Vagina (tissue), 2 donors: ENCODE data around the gene ZSCAN18. TPM values are rescaled to one million over a fixed set of nuclear protein-coding genes. Genes with fewer than 3 reads are reported as not detected.
A peak's percentile ranks its signal among the peaks of the same experiment; 100 is the strongest.

ENCODE experiments used
- DNase-seq, 2 donors: peaks; one replicate each; pipeline ENCODE4 v3.0.0-alpha.2; 2017; ENCODE audit errors: extremely low spot score in 2 of 2
- H3K27ac ChIP-seq: fragments of 200-600 bp; sonication (generic); one replicate; pipeline ENCODE4 v1.5.1; 2019
- H3K27me3 ChIP-seq: fragments of 200-600 bp; sonication (generic); one replicate; pipeline ENCODE4 v1.5.1; 2019
- H3K36me3 ChIP-seq, 2 donors: fragments of 200-600 bp; sonication (generic); one replicate each; pipeline ENCODE4 v1.5.1; 2017 to 2019
- H3K4me1 ChIP-seq: fragments of 200-600 bp; sonication (generic); one replicate; pipeline ENCODE4 v1.5.1; 2019
- H3K4me3 ChIP-seq, 2 donors: fragments of 200-600 bp; sonication (generic); 1 replicate in 1 of 2; 2 replicates in 1 of 2; pipeline ENCODE4 v1.5.1; 2016 to 2019
- H3K9me3 ChIP-seq: fragments of 200-600 bp; sonication (generic); one replicate; pipeline ENCODE4 v1.5.1; 2019
- CTCF ChIP-seq, 3 experiments: fragments of 450-650 bp in 2 of 3; fragments of 200-600 bp in 1 of 3; sonication (generic) in 1 of 3; IDR thresholded peaks; one replicate each; pipeline ENCODE4 v1.5.1; 2017 to 2019; ENCODE audit warnings: antibody characterized with exemption in 3 of 3, mild to moderate bottlenecking in 2 of 3, moderate library complexity in 2 of 3
- POLR2A ChIP-seq, 2 donors: fragments of 450-650 bp; IDR thresholded peaks; one replicate each; pipeline ENCODE4 v1.6.1; 2017; ENCODE audit warnings: antibody characterized with exemption in 2 of 2, mild to moderate bottlenecking in 2 of 2, moderate library complexity in 2 of 2
- POLR2AphosphoS5 ChIP-seq, 2 donors: sonication (generic); formaldehyde crosslinking; IDR thresholded peaks; one replicate each; pipeline ENCODE4 v1.9.0; 2017; ENCODE audit warnings: antibody characterized with exemption in 2 of 2, mild to moderate bottlenecking in 2 of 2, low read depth in 1 of 2; ENCODE audit not compliant: insufficient read depth in 1 of 2
- intact Hi-C: fragments of 100-400 bp; cut with DNase I; formaldehyde crosslinking; loops from one replicate; pipeline ENCODE4 v1.15.1; 2023
- total RNA-seq: library from RNA; depleted of rRNA; stranded (reverse); fragments of >200 nt; gene quantifications from one replicate; pipeline ENCODE4 v1.2.3, GENCODE V29; 2016

ZSCAN18 gene
- total RNA-seq, 1 donor from 2014 or later = 61.4 TPM

- Histone ChIP-seq H3K4me3 (no peak overlapping the region), H3K4me1 (no peaks in the 10 kb centered on the region), H3K36me3 (no peaks in the 10 kb centered on the region), H3K9me3 (peaks cover 56% of the 10 kb centered on the region), H3K27me3 (no peaks in the 10 kb centered on the region), H3K27ac (no peak overlapping the region)
- intact Hi-C loops = no loop called here
- no peak for DNase-seq
- TF ChIP-seq CTCF (IDR thresholded peaks at IDR 0.05) = no peak
- TF ChIP-seq POLR2AphosphoS5 (IDR thresholded peaks at IDR 0.05; ENCODE audit: insufficient read depth in 1 of 2, low read depth in 1 of 2) = no peak
- TF ChIP-seq POLR2A (IDR thresholded peaks at IDR 0.05) = no peak
Observed at GRCh38 chr19:58107778-58108545, 9.9 kb upstream of the ZSCAN18 start.

- peak overlapping the region; percentile 72 to 82 for H3K4me3 ChIP-seq
- TF ChIP-seq POLR2AphosphoS5 (IDR thresholded peaks at IDR 0.05; ENCODE audit: insufficient read depth in 1 of 2, low read depth in 1 of 2) (no peak), POLR2A (IDR thresholded peaks at IDR 0.05) (no peak), CTCF (IDR thresholded peaks at IDR 0.05) (no peak)
- H3K36me3 ChIP-seq = peaks cover 0 to 3% of the 10 kb centered on the region in 2 donors
- no peaks in the 10 kb centered on the region for H3K27me3 ChIP-seq
- H3K9me3 ChIP-seq = no peaks in the 10 kb centered on the region
- intact Hi-C loops = no loop called here
- H3K4me1 ChIP-seq = peaks cover 22% of the 10 kb centered on the region
- H3K27ac ChIP-seq = peak overlapping the region; percentile 89
- DNase-seq = no peak
Observed at GRCh38 chr19:58098682-58098998, 609 bp upstream of the ZSCAN18 start.

GRCh38 chr19:58097349-58097748 lies 682 bp downstream of the ZSCAN18 start:
- Histone ChIP-seq H3K4me3 (peak overlapping the region; percentile 72 to 82), H3K36me3 (peaks cover 0 to 3% of the 10 kb centered on the region in 2 donors), H3K27me3 (no peaks in the 10 kb centered on the region), H3K4me1 (peaks cover 22% of the 10 kb centered on the region), H3K27ac (peak overlapping the region; percentile 89), H3K9me3 (no peaks in the 10 kb centered on the region)
- TF ChIP-seq CTCF (IDR thresholded peaks at IDR 0.05) (no peak), POLR2AphosphoS5 (IDR thresholded peaks at IDR 0.05; ENCODE audit: insufficient read depth in 1 of 2, low read depth in 1 of 2) (no peak), POLR2A (IDR thresholded peaks at IDR 0.05) (no peak)
- intact Hi-C loops = no loop called here
- no peak for DNase-seq

GRCh38 chr19:58096884-58097283 lies 1.1 kb downstream of the ZSCAN18 start:
- TF ChIP-seq POLR2A (IDR thresholded peaks at IDR 0.05) (no peak), POLR2AphosphoS5 (IDR thresholded peaks at IDR 0.05; ENCODE audit: insufficient read depth in 1 of 2, low read depth in 1 of 2) (no peak), CTCF (IDR thresholded peaks at IDR 0.05) (no peak)
- intact Hi-C loops = no loop called here
- Histone ChIP-seq H3K36me3 (peaks cover 0 to 3% of the 10 kb centered on the region in 2 donors), H3K4me3 (peak overlapping the region; percentile 72 to 82), H3K27ac (no peak overlapping the region), H3K27me3 (no peaks in the 10 kb centered on the region), H3K4me1 (peaks cover 22% of the 10 kb centered on the region), H3K9me3 (no peaks in the 10 kb centered on the region)
- DNase-seq = no peak

GRCh38 chr19:58095328-58095727 lies 2.7 kb downstream of the ZSCAN18 start:
- Histone ChIP-seq H3K9me3 (no peaks in the 10 kb centered on the region), H3K4me1 (peaks cover 22% of the 10 kb centered on the region), H3K27ac (no peak overlapping the region), H3K4me3 (no peak overlapping the region), H3K36me3 (peaks cover 0 to 3% of the 10 kb centered on the region in 2 donors), H3K27me3 (no peaks in the 10 kb centered on the region)
- TF ChIP-seq CTCF (IDR thresholded peaks at IDR 0.05) = no peak
- no peak for TF ChIP-seq POLR2AphosphoS5 (IDR thresholded peaks at IDR 0.05; ENCODE audit: insufficient read depth in 1 of 2, low read depth in 1 of 2)
- intact Hi-C loops = no loop called here
- DNase-seq = no peak
